Measurements from ENCODE around the gene DEF6.

The DEF6 gene

GRCh38 chr6:35264550-35265274, 32.9 kb upstream of the DEF6 start:
- no peak for DNase-seq (ENCODE audit: low read depth, low spot score)
- no peak overlapping the region for H3K4me3 ChIP-seq (ENCODE audit: low read depth, low read length)
- TF ChIP-seq CTCF (IDR thresholded peaks at IDR 0.05; ENCODE audit: low read depth, low read length), result no peak
- in situ Hi-C loops (cut with HindIII; ENCODE audit: low sequenced_read_pairs), result no loop called here

DNA sequence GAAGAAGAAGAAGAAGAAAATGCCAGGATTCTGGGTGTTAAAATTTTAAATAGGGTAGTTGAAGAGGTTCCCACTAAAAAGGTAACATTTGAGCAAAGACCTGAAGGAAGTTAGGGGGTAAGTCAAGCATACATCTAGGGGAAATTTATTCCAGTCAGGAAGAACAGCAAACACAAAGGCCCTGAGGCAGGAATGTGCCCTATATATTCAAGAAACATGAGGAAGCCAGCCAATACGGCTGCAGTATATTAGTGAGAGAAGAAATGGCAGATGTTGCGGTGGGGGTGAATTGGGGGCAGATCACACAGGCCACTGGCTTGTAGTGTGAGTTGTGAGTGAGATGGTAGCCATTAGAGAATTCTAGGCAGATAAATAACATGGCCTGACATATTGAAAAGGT, 32.1 kb upstream of the DEF6 start:
- DNase-seq (ENCODE audit: low read depth, low spot score), result no peak
- in situ Hi-C loops (cut with HindIII; ENCODE audit: low sequenced_read_pairs), result no loop called here
- no peak for TF ChIP-seq CTCF (IDR thresholded peaks at IDR 0.05; ENCODE audit: low read depth, low read length)
- no peak overlapping the region for H3K4me3 ChIP-seq (ENCODE audit: low read depth, low read length)

DNA sequence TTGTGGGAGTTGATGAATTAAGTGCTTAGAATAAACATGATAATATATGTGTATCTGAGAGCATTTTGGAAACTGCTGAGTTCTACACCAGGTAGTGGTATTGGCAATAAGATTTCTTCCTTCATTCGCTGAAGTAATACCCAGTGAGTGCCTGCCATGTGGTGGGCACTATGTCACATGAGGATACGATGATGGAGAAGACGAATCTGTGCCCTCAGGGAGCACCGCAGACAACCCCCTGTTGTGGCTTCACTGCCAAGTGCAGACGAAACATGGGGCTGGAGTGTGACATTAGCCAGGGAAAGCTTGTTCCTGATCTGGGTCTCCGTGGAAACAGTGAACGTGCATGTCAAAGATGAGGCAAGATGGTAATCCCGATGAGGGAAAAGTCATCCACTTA, 30.2 kb upstream of the DEF6 start:
- H3K4me3 ChIP-seq (ENCODE audit: low read depth, low read length), result no peak overlapping the region
- DNase-seq (ENCODE audit: low read depth, low spot score), result no peak
- no peak for TF ChIP-seq CTCF (IDR thresholded peaks at IDR 0.05; ENCODE audit: low read depth, low read length)
- in situ Hi-C loops (cut with HindIII; ENCODE audit: low sequenced_read_pairs), result no loop called here

GRCh38 chr6:35267897-35268296, 29.7 kb upstream of the DEF6 start:
- no peak for TF ChIP-seq CTCF (IDR thresholded peaks at IDR 0.05; ENCODE audit: low read depth, low read length)
- H3K4me3 ChIP-seq (ENCODE audit: low read depth, low read length), result no peak overlapping the region
- no peak for DNase-seq (ENCODE audit: low read depth, low spot score)
- in situ Hi-C loops (cut with HindIII; ENCODE audit: low sequenced_read_pairs), result no loop called here

DNA sequence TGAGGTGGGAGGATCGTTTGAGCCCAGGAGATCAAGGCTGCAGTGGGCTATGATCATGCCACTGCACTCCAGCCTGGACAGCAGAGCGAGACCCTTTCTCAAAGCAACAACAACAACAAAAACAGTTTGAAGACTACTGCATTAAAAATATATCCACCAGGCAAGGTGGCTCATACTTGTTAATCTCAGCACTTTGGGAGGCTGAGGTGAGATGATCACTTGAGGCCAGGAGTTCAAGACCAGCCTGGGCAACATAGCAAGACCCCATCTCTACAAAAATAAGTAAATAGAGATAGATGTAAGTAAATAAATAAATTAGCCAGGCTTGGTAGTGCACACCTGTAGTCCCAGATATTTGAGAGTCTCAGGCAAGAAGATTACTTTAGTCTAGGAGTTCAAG, 25.6 kb upstream of the DEF6 start:
- no peak overlapping the region for H3K4me3 ChIP-seq (ENCODE audit: low read depth, low read length)
- no peak for TF ChIP-seq CTCF (IDR thresholded peaks at IDR 0.05; ENCODE audit: low read depth, low read length)
- in situ Hi-C loops (cut with HindIII; ENCODE audit: low sequenced_read_pairs), result no loop called here
- DNase-seq (ENCODE audit: low read depth, low spot score), result no peak

- H3K4me3 ChIP-seq (ENCODE audit: low read depth, low read length), result no peak overlapping the region
- DNase-seq (ENCODE audit: low read depth, low spot score), result no peak
- TF ChIP-seq CTCF (IDR thresholded peaks at IDR 0.05; ENCODE audit: low read depth, low read length), result no peak
- in situ Hi-C loops (cut with HindIII; ENCODE audit: low sequenced_read_pairs), result no loop called here
These were observed 23.6 kb upstream of the DEF6 start for GRCh38 chr6:35273822-35274559.
